Coronary artery (tissue), 2 donors: ENCODE results near the gene MYL5.
"Not testable (repeated sequence)": the region's sequence is repeated elsewhere in the genome, so short reads cannot be mapped to it uniquely, and the experiment has no call there.

Experiments used
- DNase-seq: peaks from one replicate; pipeline ENCODE4 v3.0.0-alpha.2; 2017; ENCODE audit warnings: low spot score
- H3K27ac ChIP-seq, 2 donors: fragments of 200-600 bp; sonication (generic); one replicate each; pipeline ENCODE4 v1.5.1; 2016 to 2019
- H3K4me3 ChIP-seq: fragments of 200-600 bp; sonication (generic); 2 replicates; pipeline ENCODE4 v1.5.1; 2016; ENCODE audit warnings: mild to moderate bottlenecking, moderate library complexity
- CTCF ChIP-seq: fragments of 200-600 bp; sonication (generic); IDR thresholded peaks from one replicate; pipeline ENCODE4 v1.5.1; 2019; ENCODE audit warnings: antibody characterized with exemption

Gene MYL5

GRCh38 chr4:725391-726234 lies 51.3 kb downstream of the MYL5 start:
- Histone ChIP-seq H3K4me3 (no peak overlapping the region), H3K27ac (peak overlapping the region in 1 of 2 donors; percentile 26)
- TF ChIP-seq CTCF, result no peak
- no peak for DNase-seq

- TF ChIP-seq CTCF, result no peak
- DNase-seq, result no peak
- H3K27ac ChIP-seq, result peak overlapping the region in 1 of 2 donors; percentile 26
- H3K4me3 ChIP-seq, result no peak overlapping the region
These were observed 52.0 kb downstream of the MYL5 start for GRCh38 chr4:726235-726787.

- peak overlapping the region in 1 of 2 donors; percentile 21 for H3K27ac ChIP-seq
- H3K4me3 ChIP-seq, result no peak overlapping the region
- TF ChIP-seq CTCF, result no peak
- DNase-seq, result no peak
These were observed 52.5 kb downstream of the MYL5 start for GRCh38 chr4:726838-727237.

GRCh38 chr4:727576-727975 lies 53.2 kb downstream of the MYL5 start:
- TF ChIP-seq CTCF, result no peak
- no peak overlapping the region for H3K4me3 ChIP-seq
- no peak overlapping the region for H3K27ac ChIP-seq
- no peak for DNase-seq

GRCh38 chr4:729336-730315 lies 55.3 kb downstream of the MYL5 start:
- TF ChIP-seq CTCF, result no peak
- no peak overlapping the region for H3K27ac ChIP-seq
- no peak overlapping the region for H3K4me3 ChIP-seq
- DNase-seq, result no peak

- Histone ChIP-seq H3K4me3 (no peak overlapping the region), H3K27ac (no peak overlapping the region)
- DNase-seq, result no peak
- TF ChIP-seq CTCF, result no peak
These were observed 56.2 kb downstream of the MYL5 start for GRCh38 chr4:730511-730910.

GRCh38 chr4:730946-731904 lies 56.9 kb downstream of the MYL5 start:
- not testable (repeated sequence) for H3K4me3 ChIP-seq, H3K27ac ChIP-seq, DNase-seq
